GM12875 (cell line): ENCODE measurements around the gene TUBGCP2.
A peak's percentile ranks its signal among the peaks of the same experiment; 100 is the strongest.

Experiments
- H3K4me3 ChIP-seq: one replicate; pipeline ENCODE4 v1.5.1; 2011; ENCODE audit warnings: low read depth, low read length, control low read depth
- CTCF ChIP-seq: IDR thresholded peaks from 2 replicates; pipeline ENCODE4 v1.5.1; 2011; ENCODE audit warnings: low read depth, mild to moderate bottlenecking, control low read depth, inconsistent platforms, low read length, moderate library complexity, borderline replicate concordance; ENCODE audit not compliant: insufficient read depth

TUBGCP2 gene

GRCh38 chr10:133243593-133243992 is 65.1 kb downstream of the TUBGCP2 start:
- no peak for TF ChIP-seq CTCF

GRCh38 chr10:133242611-133243356 is 65.9 kb downstream of the TUBGCP2 start:
- TF ChIP-seq CTCF = no peak
- H3K4me3 ChIP-seq = no peak overlapping the region

More at GRCh38 chr10:133243593-133243992, 65.1 kb downstream of the TUBGCP2 start:
- no peak overlapping the region for H3K4me3 ChIP-seq

- no peak for TF ChIP-seq CTCF
- H3K4me3 ChIP-seq = peak overlapping the region; percentile 6
Observed at GRCh38 chr10:133241501-133242205, 67.0 kb downstream of the TUBGCP2 start.

- TF ChIP-seq CTCF = no peak
- no peak overlapping the region for H3K4me3 ChIP-seq
Observed at GRCh38 chr10:133239990-133240389, 68.7 kb downstream of the TUBGCP2 start.

GRCh38 chr10:133238466-133238804 is 70.2 kb downstream of the TUBGCP2 start:
- no peak overlapping the region for H3K4me3 ChIP-seq
- TF ChIP-seq CTCF = no peak

GRCh38 chr10:133237588-133238465 is 70.8 kb downstream of the TUBGCP2 start, which contains the start of gene VENTX:
Gene VENTX, plus strand, starts transcription at chr10:133237855. Its CDS starts 60 bp downstream, at chr10:133237915.
- TF ChIP-seq CTCF = no peak
- H3K4me3 ChIP-seq = no peak within 1 kb of the TSS

GRCh38 chr10:133237241-133237587 is 71.5 kb downstream of the TUBGCP2 start:
- no peak for TF ChIP-seq CTCF
- H3K4me3 ChIP-seq = no peak overlapping the region
